Upper lobe of right lung (tissue), 1 donor: ENCODE data around the gene ERLEC1. TPM values are rescaled to one million over a fixed set of nuclear protein-coding genes. Genes with fewer than 3 reads are reported as not detected.

ENCODE experiments used
- ATAC-seq: fragments of 200-7000 bp; cut with Tn5 transposase; one replicate; pipeline ENCODE4 v1.9.1; 2020; ENCODE audit warnings: mild to moderate bottlenecking, moderate library complexity
- DNase-seq: peaks from one replicate; pipeline ENCODE4 v3.0.0-alpha.2; 2020
- H3K27ac ChIP-seq: fragments of 200-600 bp; one replicate; pipeline ENCODE4 v1.8.0; 2022
- H3K27me3 ChIP-seq: fragments of 200-600 bp; one replicate; pipeline ENCODE4 v1.8.0; 2022; ENCODE audit warnings: mild to moderate bottlenecking
- H3K36me3 ChIP-seq: fragments of 200-600 bp; one replicate; pipeline ENCODE4 v1.8.0; 2022
- H3K4me1 ChIP-seq: fragments of 200-600 bp; one replicate; pipeline ENCODE4 v1.8.0; 2022
- H3K4me3 ChIP-seq: fragments of 200-600 bp; one replicate; pipeline ENCODE4 v1.8.0; 2022; ENCODE audit warnings: mild to moderate bottlenecking
- H3K9me3 ChIP-seq: fragments of 200-600 bp; one replicate; pipeline ENCODE4 v1.8.0; 2022
- CTCF ChIP-seq: fragments of 200-600 bp; IDR thresholded peaks from one replicate; pipeline ENCODE4 v1.8.0; 2022; ENCODE audit warnings: antibody characterized with exemption
- intact Hi-C: fragments of 100-400 bp; cut with DNase I; formaldehyde crosslinking; loops from one replicate; pipeline ENCODE4 v1.11.0; 2022
- long read RNA-seq: library from polyadenylated mRNA; unstranded; transcript quantifications from one replicate; pipeline ENCODE4 v2.0.0, GENCODE V29; 2021
- total RNA-seq: library from RNA; stranded (reverse); fragmentation: NEBNext Ultra II Directional; extraction: Animal tissue kit (Norgen Biotek cat#: 25700); gene quantifications from one replicate; pipeline ENCODE4 v1.2.1, GENCODE V29; 2021
- donor health status: DM: no; HTN: yes; CAD: no; lungs with severe emphysema.

The ERLEC1 gene
- 59.6 TPM for total RNA-seq
- long read RNA-seq, transcript ERLEC1-202 (13 exons, 2,271 nt), result minor isoform, 32 of 193 reads
- long read RNA-seq, transcript ERLEC1-201 (14 exons, 2,433 nt), result major isoform, 137 of 193 reads
- long read RNA-seq, partial matches to known transcripts, result 6 of 193 reads
- long read RNA-seq, other reads (novel, unspliced or antisense), result 16 of 193 reads

- H3K36me3 ChIP-seq, result peaks cover 2% of the 10 kb centered on the region
- no peak for TF ChIP-seq CTCF
- no peaks in the 10 kb centered on the region for H3K27me3 ChIP-seq
- H3K4me1 ChIP-seq, result peaks cover 42% of the 10 kb centered on the region
- H3K27ac ChIP-seq, result peak within 1 kb of the TSS; percentile 82
- no peaks in the 10 kb centered on the region for H3K9me3 ChIP-seq
- peak; percentile 96 for DNase-seq
- ATAC-seq, result peak; percentile 97
- intact Hi-C loops, result no loop called here
- peak within 1 kb of the TSS; percentile 89 for H3K4me3 ChIP-seq
These were observed at the start of gene ERLEC1, which contains the start of gene ASB3 for GRCh38 chr2:53786705-53787613. Gene ERLEC1, plus strand, starts transcription at chr2:53787044. Its CDS starts 167 bp downstream, at chr2:53787211. Gene ASB3, minus strand, starts transcription at chr2:53786953. Its CDS starts 21,381 bp downstream, at chr2:53765572.

- H3K4me3 ChIP-seq, result no peak overlapping the region
- H3K36me3 ChIP-seq, result no peaks in the 10 kb centered on the region
- no peaks in the 10 kb centered on the region for H3K9me3 ChIP-seq
- DNase-seq, result no peak
- no peak for TF ChIP-seq CTCF
- H3K27me3 ChIP-seq, result no peaks in the 10 kb centered on the region
- intact Hi-C loops, result no loop called here
- H3K4me1 ChIP-seq, result no peaks in the 10 kb centered on the region
- no peak overlapping the region for H3K27ac ChIP-seq
- no peak for ATAC-seq
These were observed 49.8 kb upstream of the ERLEC1 start for GRCh38 chr2:53737091-53737490.

GRCh38 chr2:53739032-53739431 lies 47.8 kb upstream of the ERLEC1 start:
- TF ChIP-seq CTCF, result no peak
- no peak overlapping the region for H3K27ac ChIP-seq
- intact Hi-C loops, result no loop called here
- H3K27me3 ChIP-seq, result no peaks in the 10 kb centered on the region
- no peaks in the 10 kb centered on the region for H3K4me1 ChIP-seq
- no peak overlapping the region for H3K4me3 ChIP-seq
- ATAC-seq (no peak), DNase-seq (no peak)
- no peaks in the 10 kb centered on the region for H3K36me3 ChIP-seq
- H3K9me3 ChIP-seq, result no peaks in the 10 kb centered on the region

- no peak overlapping the region for H3K27ac ChIP-seq
- no peaks in the 10 kb centered on the region for H3K36me3 ChIP-seq
- H3K4me3 ChIP-seq, result no peak overlapping the region
- DNase-seq (no peak), ATAC-seq (no peak)
- no peaks in the 10 kb centered on the region for H3K4me1 ChIP-seq
- no peaks in the 10 kb centered on the region for H3K9me3 ChIP-seq
- no peaks in the 10 kb centered on the region for H3K27me3 ChIP-seq
- TF ChIP-seq CTCF, result peak; percentile 33
- intact Hi-C loops, result no loop called here
These were observed 46.7 kb upstream of the ERLEC1 start for GRCh38 chr2:53740170-53740569.

- intact Hi-C loops, result no loop called here
- no peak for DNase-seq
- H3K4me1 ChIP-seq, result no peaks in the 10 kb centered on the region
- no peak overlapping the region for H3K27ac ChIP-seq
- no peak for ATAC-seq
- H3K27me3 ChIP-seq, result no peaks in the 10 kb centered on the region
- no peaks in the 10 kb centered on the region for H3K9me3 ChIP-seq
- H3K36me3 ChIP-seq, result peaks cover 28% of the 10 kb centered on the region
- H3K4me3 ChIP-seq, result no peak overlapping the region
- TF ChIP-seq CTCF, result no peak
These were observed 42.3 kb upstream of the ERLEC1 start for GRCh38 chr2:53744395-53745065.
